DMS153 (cell line): ENCODE data around the gene ZNRF1.
"Not testable (repeated sequence)": the region's sequence is repeated elsewhere in the genome, so short reads cannot be mapped to it uniquely, and the experiment has no call there.

Source experiments
- DNase-seq: peaks from one replicate; lab custom pipeline; 2025; lab: John Stamatoyannopoulos, UW

Gene ZNRF1

GRCh38 chr16:74998481-74999218 lies at the start of gene ZNRF1:
Gene ZNRF1, plus strand, starts transcription at chr16:74999024. Its CDS starts 648 bp downstream, at chr16:74999672.
- DNase-seq, result peak; percentile 73

DNA sequence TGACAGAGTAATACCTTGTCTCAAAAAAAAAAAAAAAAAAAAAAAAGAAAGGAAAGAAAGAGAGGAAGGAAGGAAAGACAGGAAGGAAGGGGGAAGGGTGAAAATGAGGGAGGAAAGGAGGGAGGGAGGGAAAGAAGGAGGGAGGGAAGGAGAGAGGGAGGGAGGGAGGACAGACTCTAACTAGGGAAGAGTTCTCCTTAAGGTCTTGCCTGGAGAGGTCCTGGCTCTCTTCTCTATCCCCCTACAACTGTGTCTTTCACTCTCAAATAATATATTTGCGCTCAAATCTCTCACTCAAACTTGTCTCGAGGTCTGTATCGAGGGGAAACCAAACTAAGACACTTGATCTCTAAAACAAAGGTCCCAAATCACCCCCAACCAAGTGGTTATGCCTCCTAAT lies 49.5 kb upstream of the ZNRF1 start:
- no peak for DNase-seq

GRCh38 chr16:74950511-74950910 lies 48.3 kb upstream of the ZNRF1 start:
- no peak for DNase-seq

DNA sequence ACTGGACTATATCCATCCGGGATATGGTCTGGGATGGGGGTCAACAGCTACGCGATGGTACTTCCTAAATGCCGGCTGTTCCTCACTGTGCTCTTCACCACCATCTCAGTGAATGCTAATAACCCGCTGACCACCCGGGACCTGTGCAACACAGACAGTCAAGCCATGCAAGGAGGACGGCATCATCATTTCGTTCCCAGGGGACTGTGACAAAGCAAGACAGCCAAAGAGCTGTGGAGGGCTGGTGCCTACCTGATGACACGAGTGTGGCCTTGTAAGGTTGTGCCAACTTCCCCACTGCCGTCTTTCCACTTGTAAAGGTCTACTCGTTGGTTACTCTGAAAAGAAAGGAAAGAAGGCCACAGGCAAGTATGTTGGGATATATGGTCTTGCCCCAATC lies 47.6 kb upstream of the ZNRF1 start:
- DNase-seq, result no peak

DNA sequence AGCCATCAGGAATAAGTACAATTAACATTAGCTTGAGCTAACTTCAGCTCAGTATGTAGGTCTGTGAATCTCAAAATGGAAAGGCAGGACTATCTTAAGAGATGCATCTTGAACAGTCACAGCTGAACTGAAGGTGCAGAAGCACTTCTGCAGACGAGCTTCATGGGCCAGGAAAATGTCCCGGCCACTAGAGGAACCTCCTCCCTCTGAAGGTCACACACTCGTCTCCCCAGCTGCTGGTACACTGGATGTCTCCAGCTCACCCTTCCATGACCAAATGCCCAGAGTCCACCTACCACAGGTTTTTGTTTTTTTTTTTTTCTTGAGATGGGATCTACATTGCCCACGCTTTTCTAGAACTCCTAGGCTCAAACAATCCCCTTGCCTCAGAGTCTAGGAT lies 47.1 kb upstream of the ZNRF1 start:
- DNase-seq, result no peak

GRCh38 chr16:74954763-74955162 lies 44.1 kb upstream of the ZNRF1 start:
- DNase-seq, result no peak

- no peak for DNase-seq
These were observed 25.5 kb upstream of the ZNRF1 start for GRCh38 chr16:74973304-74973703.

- DNase-seq, result no peak
These were observed 23.2 kb upstream of the ZNRF1 start for GRCh38 chr16:74975591-74975990.

- DNase-seq, result no peak
These were observed 16.6 kb upstream of the ZNRF1 start for GRCh38 chr16:74982256-74982655.

- no peak for DNase-seq
These were observed 14.7 kb upstream of the ZNRF1 start for GRCh38 chr16:74984194-74984528.

- DNase-seq, result peak; percentile 99
These were observed 14.1 kb upstream of the ZNRF1 start, which contains the start of gene WDR59 for GRCh38 chr16:74984529-74985296. Gene WDR59, minus strand, starts transcription at chr16:74985123. Its CDS starts 106 bp downstream, at chr16:74985017.

DNA sequence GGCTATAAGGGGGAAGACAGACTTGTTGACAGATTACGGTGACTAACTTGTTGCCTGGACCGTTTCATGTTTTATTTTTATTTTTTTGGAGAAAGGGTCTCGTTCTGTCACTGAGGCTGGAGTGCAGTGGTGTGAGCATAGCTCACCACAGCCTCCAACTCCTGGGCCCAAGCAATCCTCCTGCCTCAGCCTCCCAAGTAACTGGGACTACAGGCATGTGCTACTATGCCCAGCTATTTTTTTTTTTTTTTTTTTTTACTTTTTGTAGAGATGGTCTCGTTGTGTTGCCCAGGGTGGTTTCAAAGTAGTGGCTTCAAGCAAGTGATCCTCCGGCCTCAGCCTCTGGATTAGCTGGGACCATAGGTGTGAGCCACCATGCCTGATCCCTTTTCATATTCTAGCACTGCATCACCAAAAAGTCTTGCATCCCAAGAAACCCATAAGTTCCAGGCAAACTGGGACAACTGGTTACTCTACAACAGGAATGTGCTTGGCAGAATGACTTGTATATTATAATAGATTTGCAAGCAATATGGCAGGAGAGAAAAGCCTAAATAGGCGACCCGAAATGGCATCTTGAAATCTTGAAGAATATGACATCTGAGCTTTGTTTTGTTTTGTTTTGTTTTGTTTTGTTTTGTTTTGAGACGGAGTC lies 11.7 kb upstream of the ZNRF1 start:
- DNase-seq, result no peak

DNA sequence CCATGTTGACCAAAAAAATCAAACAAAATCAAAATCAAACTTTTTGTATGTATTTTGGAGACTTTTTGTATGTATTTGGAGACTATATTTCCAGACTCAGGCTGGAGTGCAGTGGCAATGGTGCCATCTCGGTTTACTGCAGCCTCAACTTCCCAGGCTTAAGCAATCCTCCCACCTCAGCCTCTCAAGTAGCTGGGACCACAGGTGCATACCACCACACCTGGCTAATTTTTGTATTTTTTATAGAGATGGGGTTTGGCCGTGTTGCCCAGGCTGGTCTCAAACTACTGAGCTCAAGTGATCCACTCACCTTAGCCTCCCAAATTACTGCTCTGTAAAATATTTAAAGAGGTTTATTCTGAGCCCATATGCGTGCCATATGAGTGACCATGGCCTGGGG lies 9.0 kb upstream of the ZNRF1 start:
- DNase-seq, result not testable (repeated sequence)

GRCh38 chr16:74990832-74991231 lies 8.0 kb upstream of the ZNRF1 start:
- no peak for DNase-seq

DNA sequence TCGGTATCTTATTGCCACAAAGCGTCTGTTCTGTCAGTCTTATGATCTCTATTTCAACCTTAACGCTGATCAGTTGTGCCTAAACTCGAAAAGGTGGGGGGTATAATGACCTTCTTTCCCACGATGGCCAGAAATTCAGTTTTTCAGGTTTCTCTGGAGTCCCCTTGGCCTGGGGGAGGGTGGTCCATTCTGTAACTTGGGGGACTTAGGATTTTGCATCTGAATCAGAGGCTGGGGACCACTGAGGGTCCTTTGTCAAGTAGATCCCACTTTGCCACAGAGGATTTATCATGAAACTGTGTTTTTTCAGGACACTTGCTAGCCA lies 7.6 kb upstream of the ZNRF1 start:
- DNase-seq, result no peak

DNA sequence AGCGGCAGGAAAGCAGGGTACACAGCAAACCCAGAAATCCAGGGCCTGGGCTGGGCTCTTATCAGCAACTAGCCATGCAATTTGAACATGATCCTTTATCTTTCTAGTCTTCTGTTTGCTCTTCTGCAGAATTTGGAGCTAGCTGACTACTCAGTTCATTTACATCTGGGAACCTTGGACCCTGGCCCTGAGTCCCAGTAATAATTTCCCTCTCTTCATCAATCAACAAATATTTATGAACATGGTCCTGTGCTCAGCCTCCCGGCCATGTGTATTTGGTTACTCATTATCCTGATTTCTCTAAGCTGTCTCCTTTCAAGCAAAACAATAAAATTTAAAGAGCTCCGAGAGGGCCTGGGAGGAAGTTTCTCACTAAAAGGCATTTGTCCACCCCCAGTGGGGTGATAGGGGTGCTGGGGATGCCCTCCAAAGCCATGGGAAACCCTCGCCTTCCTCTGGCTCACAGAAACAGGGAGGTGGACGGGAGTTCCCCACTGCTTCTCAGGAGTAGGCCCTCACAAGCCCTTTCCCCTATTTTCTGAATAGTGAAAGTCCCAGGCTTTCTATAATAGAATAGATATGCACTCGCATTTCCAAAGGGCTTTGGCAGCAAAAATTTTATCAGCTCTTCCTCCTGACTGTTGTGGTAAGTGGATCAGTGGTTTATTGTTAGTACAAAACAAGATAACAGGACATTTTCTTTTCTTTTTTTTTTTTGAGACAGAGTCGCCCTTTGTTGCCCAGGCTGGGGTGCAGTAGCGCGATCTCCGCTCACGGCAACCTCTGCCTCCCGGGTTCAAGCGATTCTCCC lies 7.0 kb upstream of the ZNRF1 start:
- no peak for DNase-seq

GRCh38 chr16:74995986-74996385 lies 2.8 kb upstream of the ZNRF1 start:
- no peak for DNase-seq

GRCh38 chr16:74997042-74997491 lies 1.8 kb upstream of the ZNRF1 start:
- no peak for DNase-seq

- no peak for DNase-seq
These were observed 390 bp downstream of the ZNRF1 start for GRCh38 chr16:74999219-74999608.

DNA sequence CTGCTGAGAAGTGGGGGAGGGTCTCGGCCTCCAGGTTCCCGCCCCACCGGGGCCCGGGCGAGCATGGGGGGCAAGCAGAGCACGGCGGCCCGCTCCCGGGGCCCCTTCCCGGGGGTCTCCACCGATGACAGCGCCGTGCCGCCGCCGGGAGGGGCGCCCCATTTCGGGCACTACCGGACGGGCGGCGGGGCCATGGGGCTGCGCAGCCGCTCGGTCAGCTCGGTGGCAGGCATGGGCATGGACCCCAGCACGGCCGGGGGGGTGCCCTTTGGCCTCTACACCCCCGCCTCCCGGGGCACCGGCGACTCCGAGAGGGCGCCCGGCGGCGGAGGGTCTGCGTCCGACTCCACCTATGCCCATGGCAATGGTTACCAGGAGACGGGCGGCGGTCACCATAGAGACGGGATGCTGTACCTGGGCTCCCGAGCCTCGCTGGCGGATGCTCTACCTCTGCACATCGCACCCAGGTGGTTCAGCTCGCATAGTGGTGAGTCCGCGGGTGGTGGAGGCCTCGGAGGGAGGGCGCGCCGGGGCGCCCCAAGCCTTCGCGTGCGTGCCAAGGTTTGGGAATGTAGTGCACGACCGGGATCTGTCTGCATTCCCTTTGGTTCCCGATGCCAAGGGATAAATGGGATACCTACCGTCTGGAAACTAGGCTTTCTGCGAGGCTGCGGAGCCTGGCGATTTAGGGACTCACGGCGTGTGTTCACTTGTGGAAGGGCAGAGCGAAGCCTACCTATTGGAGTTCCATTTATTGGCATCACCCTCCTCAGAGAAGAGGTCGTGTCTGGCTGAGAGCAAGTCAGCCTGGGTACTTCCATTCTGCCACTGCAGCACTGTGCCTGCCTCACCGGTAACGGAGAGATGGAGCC lies 1.0 kb downstream of the ZNRF1 start:
- peak; percentile 46 for DNase-seq

GRCh38 chr16:75000481-75001081 lies 1.8 kb downstream of the ZNRF1 start:
- no peak for DNase-seq
